Measurements from ENCODE around the gene RAPGEF3. TPM values are rescaled to one million over a fixed set of nuclear protein-coding genes. Genes with fewer than 3 reads are reported as not detected.
A peak's percentile ranks its signal among the peaks of the same experiment; 100 is the strongest.

Gene RAPGEF3
- total RNA-seq, 4 donors from 2014 or later: 17.0 to 27.0 (median 22.3) TPM

DNA sequence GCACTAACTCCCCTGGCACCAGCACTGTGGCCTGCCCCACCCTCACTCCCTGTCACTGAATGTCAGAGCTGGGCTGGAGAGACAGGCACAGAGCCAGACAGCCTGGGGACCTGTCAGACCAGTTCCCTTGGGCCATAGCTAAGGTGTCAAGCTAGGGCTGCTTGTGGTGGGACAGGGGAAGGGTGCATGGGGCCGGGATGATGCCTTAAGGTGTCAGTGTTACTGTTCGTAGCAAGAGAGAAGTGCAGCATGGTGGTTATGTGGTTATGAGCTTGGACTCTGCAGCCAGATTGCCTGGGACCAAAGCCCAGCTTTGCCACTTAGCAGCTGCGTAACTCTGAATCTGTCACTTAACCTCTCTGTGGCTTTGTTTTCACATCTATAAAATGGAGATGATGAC is 3.8 kb downstream of the RAPGEF3 start:
- Histone ChIP-seq H3K27ac (peak overlapping the region; percentile 75 to 90 (median 78)), H3K4me3 (peak overlapping the region; percentile 62 to 91 (median 72)), H3K4me1 (peaks cover 41 to 50% of the 10 kb centered on the region in 2 donors), H3K9me3 (no peaks in the 10 kb centered on the region), H3K36me3 (no peaks in the 10 kb centered on the region), H3K27me3 (no peaks in the 10 kb centered on the region)
- ATAC-seq: no peak
- in situ Hi-C loops (cut with MboI; ENCODE audit: low sequenced_read_pairs in 4 of 4): no loop called here
- DNase-seq: no peak
- TF ChIP-seq POLR2A (IDR thresholded peaks at IDR 0.05): no peak
- TF ChIP-seq, protein P1, sequence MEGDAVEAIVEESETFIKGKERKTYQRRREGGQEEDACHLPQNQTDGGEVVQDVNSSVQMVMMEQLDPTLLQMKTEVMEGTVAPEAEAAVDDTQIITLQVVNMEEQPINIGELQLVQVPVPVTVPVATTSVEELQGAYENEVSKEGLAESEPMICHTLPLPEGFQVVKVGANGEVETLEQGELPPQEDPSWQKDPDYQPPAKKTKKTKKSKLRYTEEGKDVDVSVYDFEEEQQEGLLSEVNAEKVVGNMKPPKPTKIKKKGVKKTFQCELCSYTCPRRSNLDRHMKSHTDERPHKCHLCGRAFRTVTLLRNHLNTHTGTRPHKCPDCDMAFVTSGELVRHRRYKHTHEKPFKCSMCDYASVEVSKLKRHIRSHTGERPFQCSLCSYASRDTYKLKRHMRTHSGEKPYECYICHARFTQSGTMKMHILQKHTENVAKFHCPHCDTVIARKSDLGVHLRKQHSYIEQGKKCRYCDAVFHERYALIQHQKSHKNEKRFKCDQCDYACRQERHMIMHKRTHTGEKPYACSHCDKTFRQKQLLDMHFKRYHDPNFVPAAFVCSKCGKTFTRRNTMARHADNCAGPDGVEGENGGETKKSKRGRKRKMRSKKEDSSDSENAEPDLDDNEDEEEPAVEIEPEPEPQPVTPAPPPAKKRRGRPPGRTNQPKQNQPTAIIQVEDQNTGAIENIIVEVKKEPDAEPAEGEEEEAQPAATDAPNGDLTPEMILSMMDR (IDR thresholded peaks at IDR 0.05 in 4 of 5, conservative IDR thresholded peaks at IDR 0.05 in 1 of 5): no peak
- intact Hi-C loops (cut with DNase I; ENCODE audit: low total_unique reads): loop anchor here (5.0 kb wide), 1 partner anchor 38 kb away; no protein-coding TSS in a partner anchor

DNA sequence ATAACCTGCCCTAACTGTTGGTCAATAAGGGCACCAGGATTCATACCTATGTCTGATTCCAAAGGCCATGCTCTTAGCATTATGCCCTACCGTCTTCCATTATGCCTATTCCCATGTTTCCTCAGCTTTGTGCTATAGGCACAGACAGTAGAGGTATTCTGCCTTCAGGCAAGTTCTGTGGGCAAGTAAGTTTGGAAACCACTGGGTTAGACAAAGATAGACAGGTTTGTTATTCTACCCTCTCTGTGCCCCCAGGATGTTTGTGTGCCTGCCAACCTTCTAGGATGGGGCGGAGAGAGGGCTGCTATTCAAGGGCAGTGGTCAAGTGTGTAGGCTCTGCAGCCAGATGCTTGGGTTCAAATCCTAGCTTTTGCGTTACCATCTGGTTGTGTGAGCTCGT is 4.6 kb downstream of the RAPGEF3 start:
- intact Hi-C loops (cut with DNase I; ENCODE audit: low total_unique reads) (no loop called here), in situ Hi-C loops (cut with MboI; ENCODE audit: low sequenced_read_pairs in 4 of 4) (no loop called here)
- DNase-seq: no peak
- H3K4me1 ChIP-seq: peaks cover 35 to 43% of the 10 kb centered on the region in 2 donors
- no peak for ATAC-seq
- peak overlapping the region; percentile 75 to 90 (median 78) for H3K27ac ChIP-seq
- no peaks in the 10 kb centered on the region for H3K36me3 ChIP-seq
- no peaks in the 10 kb centered on the region for H3K27me3 ChIP-seq
- TF ChIP-seq, protein P1 (IDR thresholded peaks at IDR 0.05 in 4 of 5, conservative IDR thresholded peaks at IDR 0.05 in 1 of 5): no peak
- no peak for TF ChIP-seq POLR2A (IDR thresholded peaks at IDR 0.05)
- H3K4me3 ChIP-seq: peak overlapping the region; percentile 12 to 77 (median 50)
- no peaks in the 10 kb centered on the region for H3K9me3 ChIP-seq

DNA sequence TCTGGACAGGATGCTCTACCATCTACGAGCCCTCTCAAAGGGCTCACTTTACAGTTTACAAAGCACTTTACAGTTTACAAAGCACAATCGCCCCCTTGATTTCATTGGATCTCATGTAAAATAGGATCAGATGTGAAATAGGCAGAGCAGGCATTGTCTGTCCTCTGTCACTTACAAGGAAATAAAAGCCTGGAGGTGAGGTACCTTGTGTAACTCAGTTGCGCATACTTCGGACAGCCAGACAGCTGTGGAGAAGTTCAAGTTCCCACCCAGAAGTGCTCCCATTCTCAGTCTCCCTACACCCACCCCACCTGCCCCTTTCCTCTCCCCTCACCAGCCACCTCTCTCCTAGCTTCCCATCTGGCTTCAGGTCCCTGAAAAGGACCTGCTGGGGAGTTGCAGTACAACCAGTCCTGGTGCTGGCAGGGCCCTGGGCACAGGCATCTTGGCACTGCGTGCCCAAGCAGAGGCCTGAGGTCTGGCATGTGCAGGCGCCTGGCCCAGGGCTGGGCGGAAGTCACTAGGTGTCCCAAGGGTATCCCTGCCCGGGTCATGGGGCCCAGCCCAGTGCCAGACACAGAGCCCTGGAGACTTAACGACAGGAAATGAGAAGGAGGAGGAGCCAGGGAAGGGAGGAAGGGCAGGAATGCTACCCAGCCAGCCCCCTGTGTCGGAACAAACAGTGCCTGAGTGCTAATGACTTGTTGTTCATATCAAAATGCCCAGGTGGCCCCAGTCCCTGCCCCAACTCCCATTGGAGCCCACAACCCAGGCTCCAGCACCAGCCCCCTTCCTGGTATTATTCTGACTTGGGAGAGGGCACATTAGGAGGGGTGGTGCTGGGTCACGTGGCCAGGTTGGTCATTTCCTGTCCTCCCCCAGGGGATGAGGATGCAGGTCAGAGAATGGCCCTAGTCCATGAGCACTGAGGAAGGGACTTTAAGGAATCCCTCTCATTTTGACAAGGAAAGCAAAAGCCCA is 5.4 kb downstream of the RAPGEF3 start:
- in situ Hi-C loops (cut with MboI; ENCODE audit: low sequenced_read_pairs in 4 of 4): no loop called here
- intact Hi-C loops (cut with DNase I; ENCODE audit: low total_unique reads): no loop called here
- Histone ChIP-seq H3K27me3 (no peaks in the 10 kb centered on the region), H3K9me3 (no peaks in the 10 kb centered on the region), H3K27ac (peak overlapping the region; percentile 75 to 90 (median 78)), H3K4me3 (peak overlapping the region; percentile 12 to 77 (median 50)), H3K36me3 (no peaks in the 10 kb centered on the region), H3K4me1 (peaks cover 33 to 42% of the 10 kb centered on the region in 2 donors)
- peak in 1 of 2 donors; percentile 10 for TF ChIP-seq POLR2A (IDR thresholded peaks at IDR 0.05)
- TF ChIP-seq, protein P1 (IDR thresholded peaks at IDR 0.05 in 4 of 5, conservative IDR thresholded peaks at IDR 0.05 in 1 of 5): peak in 2 of 5 experiments; percentile 7 to 22
- peak; percentile 92 for DNase-seq
- peak; percentile 83 to 91 for ATAC-seq

DNA sequence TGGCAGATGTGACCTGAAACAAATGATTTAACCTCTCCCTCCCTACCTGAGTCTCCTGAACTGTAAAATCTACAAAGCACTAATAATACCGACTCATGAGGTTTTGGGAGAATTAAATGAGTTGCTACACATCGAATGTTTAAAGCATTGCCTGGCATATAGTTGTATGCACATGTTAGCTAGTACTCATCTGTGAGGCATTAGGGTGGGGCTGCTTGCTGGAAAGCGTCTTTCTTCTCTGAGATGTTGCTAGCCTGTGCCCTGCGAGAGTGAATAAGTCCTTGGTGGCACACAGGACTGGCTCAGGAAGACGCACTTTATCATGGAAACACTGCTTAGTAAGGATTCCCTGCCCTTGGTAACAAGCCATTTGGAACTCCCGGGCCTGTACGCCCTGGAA is 6.1 kb downstream of the RAPGEF3 start:
- H3K27ac ChIP-seq: peak overlapping the region; percentile 75 to 90 (median 78)
- peak overlapping the region in 1 of 4 donors; percentile 62 for H3K4me3 ChIP-seq
- in situ Hi-C loops (cut with MboI; ENCODE audit: low sequenced_read_pairs in 4 of 4): no loop called here
- H3K36me3 ChIP-seq: no peaks in the 10 kb centered on the region
- no peaks in the 10 kb centered on the region for H3K27me3 ChIP-seq
- no peak for DNase-seq
- intact Hi-C loops (cut with DNase I; ENCODE audit: low total_unique reads): no loop called here
- peaks cover 33 to 42% of the 10 kb centered on the region in 2 donors for H3K4me1 ChIP-seq
- H3K9me3 ChIP-seq: no peaks in the 10 kb centered on the region
- no peak for ATAC-seq
- TF ChIP-seq, protein P1 (IDR thresholded peaks at IDR 0.05 in 4 of 5, conservative IDR thresholded peaks at IDR 0.05 in 1 of 5): no peak
- TF ChIP-seq POLR2A (IDR thresholded peaks at IDR 0.05): no peak
